K562 (cell line): ENCODE measurements around the gene CWF19L1. TPM values are rescaled to one million over a fixed set of nuclear protein-coding genes. Genes with fewer than 3 reads are reported as not detected.

Experiments used
- ATAC-seq: fragments of 200-7000 bp; cut with Tn5 transposase; 3 replicates; pipeline ENCODE4 v1.9.1; 2020; ENCODE audit warnings: moderate library complexity
- BruUV-seq: library from RNA; stranded (reverse); fragments of 400-500 nt; replicated peaks from 2 replicates; lab custom pipeline; 2021; lab: Mats Ljungman, UMichigan
- CTCF ChIA-PET: fragments of 300-600 bp; formaldehyde crosslinking; extraction: SDS; loops from one replicate; lab custom pipeline; 2021; ENCODE audit warnings: low intra/inter-chr PET ratio; lab: Yijun Ruan, JAX
- POLR2A ChIA-PET: fragments of 300-600, 350-650 bp; sonication (Branson Sonifier 250); formaldehyde crosslinking; extraction: SDS; loops from one replicate; lab custom pipeline; 2021; ENCODE audit warnings: antibody characterized with exemption, inconsistent platforms; lab: Yijun Ruan, JAX
- DNase-seq, 4 experiments: peaks; one replicate each; pipeline versions ENCODE4 v3.0.0 to v3.0.0-alpha.2; 2011 to 2018; ENCODE audit warnings: low spot score in 3 of 4, mixed read lengths in 3 of 4; ENCODE audit errors: extremely low read depth in 1 of 4
- FAIRE-seq: peaks from 2 replicates; lab custom pipeline; 2011; peaks lifted over from hg19 to GRCh38; lab: Jason Lieb, UNC
- H2AFZ ChIP-seq: 2 replicates; pipeline ENCODE4 v1.6.0; 2011; ENCODE audit warnings: low read depth, low read length, control low read depth, inconsistent platforms
- H3K27ac ChIP-seq: fragments of 200-600 bp; 3 replicates; pipeline ENCODE4 v1.8.0; 2011; ENCODE audit warnings: low read depth, mild to moderate bottlenecking, control low read depth, inconsistent platforms, low read length, moderate library complexity, mixed read lengths; ENCODE audit errors: extremely low read depth
- H3K27me3 ChIP-seq, 2 experiments: fragments of 300-600 bp in 1 of 2; 2 replicates in 1 of 2; 3 replicates in 1 of 2; pipeline versions ENCODE4 v1.6.0 to v1.8.0; 2011; ENCODE audit warnings: inconsistent platforms in 2 of 2, low read length in 2 of 2, mild to moderate bottlenecking in 1 of 2, mixed read lengths in 1 of 2, moderate library complexity in 1 of 2; ENCODE audit not compliant: control insufficient read depth in 2 of 2, insufficient read depth in 2 of 2
- H3K36me3 ChIP-seq: fragments of 300-600 bp; 3 replicates; pipeline ENCODE4 v1.8.0; 2011; ENCODE audit warnings: mild to moderate bottlenecking, low read length, inconsistent platforms; ENCODE audit not compliant: control insufficient read depth, insufficient read depth
- H3K4me1 ChIP-seq, 2 experiments: fragments of 200-600 bp in 1 of 2; replicated peaks in 1 of 2; 2 replicates in 1 of 2; 3 replicates in 1 of 2; pipeline versions ENCODE4 v1.5.1 to v1.8.0; 2011; ENCODE audit warnings: inconsistent platforms in 2 of 2, low read length in 2 of 2, mild to moderate bottlenecking in 1 of 2, mixed read lengths in 1 of 2, moderate library complexity in 1 of 2; ENCODE audit not compliant: control insufficient read depth in 2 of 2, insufficient read depth in 2 of 2
- H3K4me2 ChIP-seq: 2 replicates; pipeline ENCODE4 v1.6.1; 2011; ENCODE audit warnings: low read length, control low read depth, inconsistent platforms, mixed read lengths; ENCODE audit not compliant: insufficient read depth
- H3K4me3 ChIP-seq: fragments of 200-600 bp; sonication (generic), shearing (Covaris generic); 2 replicates; pipeline ENCODE4 v1.5.1; 2016; ENCODE audit warnings: control low read depth, inconsistent platforms
- H3K79me2 ChIP-seq: fragments of 200-600 bp; 3 replicates; pipeline ENCODE4 v1.8.0; 2011; ENCODE audit warnings: low read length, inconsistent platforms; ENCODE audit not compliant: control insufficient read depth, insufficient read depth
- H3K9ac ChIP-seq, 2 experiments: 2 replicates each; pipeline versions ENCODE4 v1.6.0 to v1.6.1; 2011; ENCODE audit warnings: low read depth in 2 of 2, low read length in 2 of 2, control low read depth in 1 of 2, inconsistent platforms in 1 of 2, mild to moderate bottlenecking in 1 of 2, mixed read lengths in 1 of 2; ENCODE audit not compliant: insufficient read depth in 1 of 2
- H3K9me1 ChIP-seq: one replicate; pipeline ENCODE4 v1.6.0; 2011; ENCODE audit warnings: inconsistent platforms, mild to moderate bottlenecking, low read length, moderate library complexity; ENCODE audit not compliant: control insufficient read depth, insufficient read depth
- H3K9me3 ChIP-seq: replicated peaks from 2 replicates; pipeline ENCODE4 v1.5.1; 2011; ENCODE audit warnings: low read depth, low read length, inconsistent platforms; ENCODE audit not compliant: control insufficient read depth, insufficient read depth
- H4K20me1 ChIP-seq: replicated peaks from 2 replicates; pipeline ENCODE4 v1.6.1; 2011; ENCODE audit warnings: low read length, inconsistent platforms, mixed read lengths; ENCODE audit not compliant: control insufficient read depth, insufficient read depth
- CBX2 ChIP-seq: fragments of 200-600 bp; sonication (generic); IDR thresholded peaks from one replicate; pipeline ENCODE4 v1.6.1; 2012; ENCODE audit warnings: mild to moderate bottlenecking, low read length, inconsistent platforms; ENCODE audit not compliant: insufficient read depth, poor library complexity, severe bottlenecking
- CBX5 ChIP-seq: IDR thresholded peaks from 2 replicates; pipeline ENCODE4 v1.6.1; 2014; ENCODE audit warnings: low read depth, borderline replicate concordance
- CREB3L1 ChIP-seq: fragments of 450-650 bp; IDR thresholded peaks from 2 replicates; pipeline ENCODE4 v1.6.1; 2014; ENCODE audit warnings: low read depth, mild to moderate bottlenecking, moderate library complexity, borderline replicate concordance
- HNRNPK ChIP-seq: fragments of 200-400 bp; formaldehyde crosslinking; IDR thresholded peaks from one replicate; pipeline ENCODE4 v1.6.1; 2018; ENCODE audit warnings: mild to moderate bottlenecking, low read depth, low read length; ENCODE audit not compliant: poor library complexity, severe bottlenecking
- KLF6 ChIP-seq: fragments of 250-450 bp; sonication (Bioruptor Pico); IDR thresholded peaks from 2 replicates; pipeline ENCODE4 v1.4.0; 2020; ENCODE audit warnings: mild to moderate bottlenecking, moderate library complexity, borderline replicate concordance
- MTA3 ChIP-seq: fragments of 450-650 bp; formaldehyde crosslinking; IDR thresholded peaks from 2 replicates; pipeline ENCODE4 v1.6.1; 2017; ENCODE audit warnings: mild to moderate bottlenecking, borderline replicate concordance
- POLR2A ChIP-seq: fragments of 450-650 bp; conservative IDR thresholded peaks from 2 replicates; pipeline ENCODE4 v1.6.1; 2016
- ZNF140 ChIP-seq: fragments of 250-450 bp; sonication (Bioruptor Pico); IDR thresholded peaks from 2 replicates; pipeline ENCODE4 v1.8.0; 2021; ENCODE audit warnings: moderate library complexity, mild to moderate bottlenecking, inconsistent platforms
- ZNF280B ChIP-seq: fragments of 250-450 bp; sonication (Bioruptor Pico); IDR thresholded peaks from 2 replicates; pipeline ENCODE4 v1.5.1; 2021; ENCODE audit warnings: mild to moderate bottlenecking
- WGBS: fragments of 100-300 bp; shearing (Covaris generic); methylation state at CpG from one replicate; pipeline ENCODE4 v1.1.6; 2016; ENCODE audit warnings: low coverage, mixed read lengths; ENCODE audit not compliant: insufficient coverage; ENCODE audit errors: missing lambda C conversion rate; 5-methylcytosine and 5-hydroxymethylcytosine counted together
- in situ Hi-C: fragments of 300-500 bp; cut with MboI; formaldehyde crosslinking; loops from 4 replicates; pipeline ENCODE4 v1.15.0; 2018; ENCODE audit warnings: inconsistent platforms, mixed read lengths
- intact Hi-C: fragments of 100-400 bp; cut with micrococcal nuclease; formaldehyde crosslinking; loops from 2 replicates; pipeline ENCODE4 v1.14.2; 2022
- polyA plus RNA-seq, 8 experiments: library from polyadenylated mRNA; depleted of rRNA in 4 of 8; stranded (reverse) in 5 of 8; unstranded in 3 of 8; fragments of >200 nt; fragmentation: Nextera tagmentation in 2 of 8; fragmentation: Illumina TruSeq in 1 of 8; extraction: Ambion mirVana in 2 of 8; extraction: Trizol in 1 of 8; gene quantifications; 2 replicates each; pipeline versions ENCODE4 v1.2.1 to v1.2.3, GENCODE V29; 2011 to 2014; ENCODE audit warnings: inconsistent platforms in 1 of 8, missing spikeins in 1 of 8
- total RNA-seq, 7 experiments: library from RNA; depleted of rRNA in 6 of 7; stranded (reverse); fragments of >200 nt in 6 of 7; fragmentation: Illumina TruSeq in 2 of 7; extraction: Trizol in 2 of 7; gene quantifications; 2 replicates each; pipeline versions ENCODE4 v1.2.1 to v1.2.3, GENCODE V29; 2011 to 2021; ENCODE audit warnings: low replicate concordance in 1 of 7
- TF ChIP-seq, protein P1 (sequence below): sonication (generic); formaldehyde crosslinking; IDR thresholded peaks from 2 replicates; pipeline ENCODE4 v1.8.1; 2023; ENCODE audit warnings: mild to moderate bottlenecking, missing genetic modification reagents

CWF19L1 gene
- total and polyA plus RNA-seq, 9 of the 15 experiments (the other 6 are each of a cell fraction or from before 2014, with no cell fraction given), result 19.5 to 49.9 (median 30.9) TPM

DNA sequence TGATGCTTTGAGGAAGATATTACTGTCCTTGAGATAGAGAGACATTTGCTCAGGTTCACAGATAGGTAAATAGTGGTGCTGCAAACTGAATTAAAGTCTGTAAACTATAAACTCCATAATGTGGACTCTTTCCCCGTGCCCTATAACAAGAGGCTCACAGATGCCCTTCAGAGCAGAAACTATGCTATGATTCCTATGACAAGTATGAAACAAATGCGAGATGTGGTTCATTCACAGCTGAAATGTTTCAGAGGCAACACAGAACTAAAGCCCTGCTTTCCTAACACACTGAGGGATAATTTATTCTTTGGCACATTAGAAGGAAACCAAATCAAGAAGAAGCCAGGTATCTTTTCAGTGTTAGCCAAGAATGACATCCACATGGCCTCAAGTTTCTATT, 51.4 kb downstream of the CWF19L1 start (continued):
- TF ChIP-seq CREB3L1 (no peak), ZNF140 (no peak), CBX5 (no peak), HNRNPK (no peak), POLR2A (no peak)

DNA sequence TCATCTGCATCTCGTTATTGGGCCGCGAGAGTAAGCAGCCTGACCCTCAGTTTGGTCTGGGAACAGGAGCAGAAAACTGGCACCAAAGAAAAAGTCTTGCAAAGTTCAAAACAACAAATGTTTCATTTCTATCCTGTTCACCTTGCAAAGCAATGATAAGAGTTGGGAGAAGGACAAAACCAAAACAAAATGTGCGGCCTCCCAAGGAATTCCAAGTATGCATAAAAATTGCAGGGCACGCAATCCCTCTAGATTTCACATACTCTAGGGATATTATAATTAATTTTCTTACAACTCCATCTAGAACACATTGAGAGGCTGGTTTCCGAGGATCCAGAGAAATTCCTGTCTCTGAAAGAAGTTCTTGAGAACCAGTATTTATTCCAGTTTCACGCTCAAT, 58.1 kb downstream of the CWF19L1 start:
- Histone ChIP-seq H2AFZ (no peak overlapping the region), H3K9me3 (no peaks in the 10 kb centered on the region), H4K20me1 (no peaks in the 10 kb centered on the region), H3K36me3 (peaks cover 82% of the 10 kb centered on the region), H3K27ac (no peak overlapping the region), H3K4me1 (no peaks in the 10 kb centered on the region), H3K9ac (no peak overlapping the region), H3K4me2 (no peak overlapping the region), H3K27me3 (no peaks in the 10 kb centered on the region), H3K79me2 (no peaks in the 10 kb centered on the region), H3K4me3 (no peak overlapping the region), H3K9me1 (no peaks in the 10 kb centered on the region)
- no TSS peak for BruUV-seq
- CTCF ChIA-PET, result no interaction called here
- no peak for FAIRE-seq
- in situ Hi-C loops, result no loop called here
- DNase-seq, result no peak
- POLR2A ChIA-PET, result no interaction called here
- intact Hi-C loops, result no loop called here
- 94% methylated on average over 7 of the region's 7 CpGs for WGBS
- ATAC-seq, result no peak
- no peak for TF ChIP-seq MTA3
- TF ChIP-seq ZNF280B (CRISPR knock-in tag), result no peak
- TF ChIP-seq, protein P1, sequence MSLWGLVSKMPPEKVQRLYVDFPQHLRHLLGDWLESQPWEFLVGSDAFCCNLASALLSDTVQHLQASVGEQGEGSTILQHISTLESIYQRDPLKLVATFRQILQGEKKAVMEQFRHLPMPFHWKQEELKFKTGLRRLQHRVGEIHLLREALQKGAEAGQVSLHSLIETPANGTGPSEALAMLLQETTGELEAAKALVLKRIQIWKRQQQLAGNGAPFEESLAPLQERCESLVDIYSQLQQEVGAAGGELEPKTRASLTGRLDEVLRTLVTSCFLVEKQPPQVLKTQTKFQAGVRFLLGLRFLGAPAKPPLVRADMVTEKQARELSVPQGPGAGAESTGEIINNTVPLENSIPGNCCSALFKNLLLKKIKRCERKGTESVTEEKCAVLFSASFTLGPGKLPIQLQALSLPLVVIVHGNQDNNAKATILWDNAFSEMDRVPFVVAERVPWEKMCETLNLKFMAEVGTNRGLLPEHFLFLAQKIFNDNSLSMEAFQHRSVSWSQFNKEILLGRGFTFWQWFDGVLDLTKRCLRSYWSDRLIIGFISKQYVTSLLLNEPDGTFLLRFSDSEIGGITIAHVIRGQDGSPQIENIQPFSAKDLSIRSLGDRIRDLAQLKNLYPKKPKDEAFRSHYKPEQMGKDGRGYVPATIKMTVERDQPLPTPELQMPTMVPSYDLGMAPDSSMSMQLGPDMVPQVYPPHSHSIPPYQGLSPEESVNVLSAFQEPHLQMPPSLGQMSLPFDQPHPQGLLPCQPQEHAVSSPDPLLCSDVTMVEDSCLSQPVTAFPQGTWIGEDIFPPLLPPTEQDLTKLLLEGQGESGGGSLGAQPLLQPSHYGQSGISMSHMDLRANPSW, result no peak
- TF ChIP-seq CBX2, result no peak
- TF ChIP-seq KLF6, result no peak
